HG03159 (cell line): ENCODE data around the gene CTIF.

Experiments
- ATAC-seq: cut with Tn5 transposase; IDR thresholded peaks from one replicate; pipeline ENCODE4 v1.9.1; 2021; ENCODE audit warnings: mild to moderate bottlenecking, moderate library complexity; ENCODE audit not compliant: unreplicated experiment

The CTIF gene

DNA sequence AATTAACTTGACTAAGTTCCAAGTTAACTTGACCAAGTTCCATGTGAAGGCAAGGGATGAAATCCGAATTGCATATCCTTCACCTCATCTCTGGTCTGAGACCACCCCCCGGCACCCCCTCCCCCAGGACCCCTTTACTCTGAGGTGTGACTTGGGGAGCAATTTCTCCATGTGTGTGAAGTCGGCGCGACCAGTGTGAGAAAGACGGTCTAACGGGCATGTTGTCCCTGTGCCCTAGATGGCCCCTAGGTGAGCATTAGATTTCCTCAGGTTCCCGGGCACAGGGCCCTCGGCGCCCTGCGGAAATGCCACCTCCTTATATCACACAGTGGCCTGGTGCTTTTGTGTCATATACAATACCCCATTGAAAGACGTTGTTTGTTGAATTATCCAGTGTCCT, 137.1 kb downstream of the CTIF start:
- ATAC-seq = no peak

DNA sequence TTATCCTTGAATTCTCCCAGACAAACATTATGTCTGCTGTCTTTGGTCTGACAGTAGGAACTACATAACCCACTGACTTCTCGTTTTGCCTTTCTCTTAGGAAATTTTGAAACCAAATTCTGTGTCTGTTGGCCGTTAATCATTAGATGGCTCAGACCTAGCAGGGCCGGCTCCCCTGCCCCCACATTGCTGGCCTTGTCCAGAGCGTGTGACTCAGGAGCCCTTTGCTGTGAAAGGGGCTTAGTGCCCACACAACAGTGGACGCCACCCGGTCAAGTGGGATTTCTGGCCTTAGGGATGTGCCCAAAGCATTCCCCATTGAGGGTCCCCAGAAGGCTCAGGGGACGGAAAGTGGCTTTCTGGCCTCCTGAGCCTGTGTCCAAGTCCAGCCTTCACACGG, 137.5 kb downstream of the CTIF start:
- ATAC-seq = no peak

DNA sequence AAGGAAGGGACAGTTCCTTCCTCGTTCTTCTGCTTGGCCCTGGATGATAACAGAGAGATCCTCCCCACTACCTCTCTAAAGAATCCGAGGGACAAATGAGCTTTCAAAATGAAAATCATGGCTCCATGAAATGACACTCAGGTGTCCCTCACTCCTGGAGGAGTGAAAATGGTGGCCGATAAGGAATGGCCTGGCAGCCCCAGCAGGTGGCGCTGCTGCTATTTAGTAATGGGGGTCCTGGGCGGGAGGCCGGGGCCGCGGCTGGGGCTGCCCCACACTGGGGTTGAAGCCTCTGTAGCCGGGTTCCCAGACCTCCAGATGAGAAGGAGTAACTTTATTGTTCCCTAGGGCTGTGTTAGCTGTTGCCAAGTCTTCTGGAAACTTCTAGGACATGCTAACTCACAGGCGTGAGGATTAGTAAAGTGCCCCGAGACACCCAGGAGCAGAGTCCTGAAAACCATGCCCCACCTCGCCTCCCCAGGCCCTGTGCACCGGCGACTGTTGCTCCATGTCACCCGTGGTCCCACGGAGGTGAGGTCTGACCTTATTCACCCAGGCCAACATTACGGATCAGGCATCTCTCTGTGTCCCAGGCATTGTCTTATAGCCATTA, 138.0 kb downstream of the CTIF start:
- peak; percentile 51 for ATAC-seq

DNA sequence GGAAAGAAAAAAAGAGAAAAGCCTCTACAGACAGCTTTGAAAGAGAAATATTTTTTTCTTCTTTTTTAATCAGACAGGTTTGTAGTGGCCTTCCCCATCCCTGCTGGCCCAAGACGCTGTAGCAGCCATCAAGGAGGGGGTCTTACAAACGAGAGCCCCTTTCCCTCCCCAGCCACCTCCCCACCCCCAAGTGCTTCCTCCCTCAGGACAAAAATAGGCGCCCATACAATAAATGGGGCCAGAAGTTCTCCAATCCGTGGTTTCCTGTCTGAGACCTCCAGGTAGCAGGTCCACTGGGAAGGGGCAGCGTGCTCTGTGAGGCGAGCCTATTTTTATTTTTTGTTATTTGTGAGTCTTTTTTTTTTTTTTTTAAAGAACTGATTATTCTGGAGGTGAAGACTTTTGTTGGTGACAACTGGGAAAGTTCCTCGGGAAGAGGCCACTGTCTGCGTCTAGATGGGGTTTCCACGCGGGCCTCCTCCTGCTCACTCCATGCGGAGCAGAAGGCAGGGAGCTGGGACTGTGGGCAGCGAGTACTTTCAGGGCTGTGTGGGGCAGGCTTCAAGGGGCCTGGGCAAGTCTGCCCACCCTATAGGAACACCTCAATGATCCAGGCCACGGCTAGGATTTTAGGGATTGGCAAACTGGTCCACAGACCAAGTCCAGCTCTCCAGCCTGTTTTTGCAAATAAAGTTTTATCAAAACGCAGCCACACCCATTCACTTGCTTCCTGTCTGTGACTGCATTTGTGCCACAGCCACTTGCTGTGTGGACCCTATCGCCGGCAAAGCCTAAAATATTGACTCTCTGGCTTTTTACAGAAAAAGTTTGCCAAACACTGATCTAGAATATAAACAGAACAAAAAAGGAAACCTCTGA, 139.6 kb downstream of the CTIF start:
- ATAC-seq = no peak

DNA sequence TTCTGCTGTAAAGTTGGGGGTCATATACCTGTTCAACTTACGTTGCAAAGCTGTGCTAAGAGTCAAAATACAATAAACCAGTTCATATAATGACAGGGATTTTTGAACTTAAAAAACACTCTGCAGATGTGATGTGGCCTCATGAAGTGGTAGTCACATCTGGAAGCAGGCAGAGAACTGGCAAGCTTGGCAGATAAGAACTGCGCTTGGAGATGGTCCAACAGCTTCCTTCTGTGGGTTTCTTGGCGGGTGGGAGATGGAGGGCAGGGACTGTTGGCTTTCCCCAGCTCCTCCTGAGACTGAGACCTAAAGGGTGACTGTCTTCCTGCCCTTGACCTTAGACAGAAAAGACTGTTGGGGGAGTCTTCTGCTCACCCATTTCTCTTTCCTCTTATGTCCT, 140.4 kb downstream of the CTIF start:
- no peak for ATAC-seq

DNA sequence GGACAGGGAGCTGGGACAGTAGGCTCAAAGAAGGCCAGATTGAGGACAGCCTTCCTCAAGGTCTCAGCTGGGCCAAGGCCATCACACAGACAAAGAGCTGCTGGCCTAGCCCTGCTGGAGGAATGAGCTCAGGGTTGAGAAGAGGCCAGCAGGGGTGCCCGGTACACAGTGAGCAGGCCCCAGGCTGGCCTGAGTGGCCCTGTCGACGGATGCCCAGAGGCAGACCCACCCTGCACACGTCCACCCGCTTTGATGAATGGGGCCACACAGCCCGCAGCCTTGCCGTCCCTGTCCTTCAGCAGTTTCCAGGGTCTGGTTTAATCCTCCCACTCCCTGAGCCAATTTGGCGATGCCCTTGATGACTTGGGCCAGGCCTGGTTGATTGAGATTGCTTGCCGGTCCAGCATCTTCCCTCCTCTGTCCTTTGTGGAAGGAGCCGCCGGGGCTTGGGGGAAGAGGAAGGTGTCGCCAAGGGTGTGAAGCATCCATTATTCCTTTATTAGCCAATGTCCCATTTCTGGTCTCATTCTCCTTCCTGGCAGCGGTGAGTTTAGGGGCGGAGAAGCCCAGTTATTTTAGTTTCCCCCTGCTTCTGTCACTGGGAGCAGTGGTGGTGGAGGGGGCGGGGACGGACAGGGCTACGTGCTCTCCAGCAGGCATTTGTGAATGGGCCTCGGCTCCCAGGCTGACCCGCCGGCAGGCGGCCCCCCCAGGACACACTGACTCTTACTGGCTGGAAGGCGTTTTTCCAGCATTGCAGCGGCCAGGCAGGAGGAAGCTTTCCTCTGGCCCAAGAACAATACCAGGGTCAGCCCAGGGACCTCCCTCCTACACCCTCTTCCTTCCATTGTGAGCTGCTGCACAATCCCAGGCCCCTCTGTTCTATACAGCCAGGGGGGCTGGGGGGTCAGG, 141.8 kb downstream of the CTIF start:
- no peak for ATAC-seq

DNA sequence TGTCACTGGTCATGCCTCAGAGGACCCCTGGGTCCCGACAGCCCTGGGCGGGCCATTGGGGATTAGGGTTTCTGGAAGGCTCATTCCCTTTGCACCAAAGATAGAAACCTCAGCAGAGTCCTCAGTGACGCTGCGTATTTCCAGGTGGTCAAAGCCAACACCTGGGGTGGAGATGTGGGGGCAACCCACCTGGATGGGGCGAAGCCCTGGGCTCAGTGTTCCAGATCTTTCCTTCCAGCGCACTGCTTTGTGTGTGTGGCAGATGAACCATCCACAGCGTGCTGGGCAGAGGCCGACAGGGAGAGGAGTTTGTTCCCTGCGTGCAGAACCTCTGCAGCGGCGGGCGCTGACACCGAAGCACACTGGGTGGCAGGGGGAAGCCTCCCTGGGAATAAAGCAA, 143.9 kb downstream of the CTIF start:
- ATAC-seq = no peak

DNA sequence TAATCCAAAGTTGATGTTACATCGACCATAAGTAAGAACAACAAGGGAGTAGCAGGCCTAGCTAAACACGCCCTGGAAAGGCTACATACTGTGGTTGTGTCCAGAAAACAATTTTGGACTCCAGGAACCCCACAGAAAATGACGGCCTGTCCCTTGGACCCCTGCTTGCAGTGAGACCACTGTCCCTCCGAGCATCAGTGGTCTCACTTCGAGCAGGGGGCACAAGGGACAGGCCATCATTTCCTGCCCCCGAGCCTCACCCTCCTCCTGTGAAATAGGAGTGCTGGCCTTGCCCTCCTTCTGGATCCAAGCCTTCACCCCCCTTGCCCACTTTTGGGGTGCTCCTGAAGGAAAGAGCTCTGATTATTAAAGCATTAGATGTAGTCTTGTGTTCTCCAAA, 144.4 kb downstream of the CTIF start:
- no peak for ATAC-seq

DNA sequence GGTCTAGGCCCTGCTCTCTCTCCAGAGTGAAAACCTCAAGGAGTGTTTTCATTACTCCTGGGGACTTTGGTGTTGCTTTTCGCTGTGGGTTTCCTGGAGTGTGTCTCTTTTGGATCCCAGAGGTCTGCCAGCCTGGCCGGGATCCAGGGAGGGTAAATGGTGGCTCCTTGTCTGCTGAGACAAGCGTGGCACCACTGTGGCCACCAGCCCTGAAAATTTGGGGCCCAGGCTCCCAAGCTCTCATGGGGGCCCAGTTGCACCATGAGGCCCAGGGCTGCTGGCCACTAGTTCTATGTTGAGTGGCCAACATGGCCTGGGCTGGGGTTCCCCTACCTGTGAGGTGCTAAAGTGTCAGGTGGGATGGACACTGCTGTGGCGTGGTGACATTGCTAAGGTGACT, 144.8 kb downstream of the CTIF start:
- no peak for ATAC-seq

DNA sequence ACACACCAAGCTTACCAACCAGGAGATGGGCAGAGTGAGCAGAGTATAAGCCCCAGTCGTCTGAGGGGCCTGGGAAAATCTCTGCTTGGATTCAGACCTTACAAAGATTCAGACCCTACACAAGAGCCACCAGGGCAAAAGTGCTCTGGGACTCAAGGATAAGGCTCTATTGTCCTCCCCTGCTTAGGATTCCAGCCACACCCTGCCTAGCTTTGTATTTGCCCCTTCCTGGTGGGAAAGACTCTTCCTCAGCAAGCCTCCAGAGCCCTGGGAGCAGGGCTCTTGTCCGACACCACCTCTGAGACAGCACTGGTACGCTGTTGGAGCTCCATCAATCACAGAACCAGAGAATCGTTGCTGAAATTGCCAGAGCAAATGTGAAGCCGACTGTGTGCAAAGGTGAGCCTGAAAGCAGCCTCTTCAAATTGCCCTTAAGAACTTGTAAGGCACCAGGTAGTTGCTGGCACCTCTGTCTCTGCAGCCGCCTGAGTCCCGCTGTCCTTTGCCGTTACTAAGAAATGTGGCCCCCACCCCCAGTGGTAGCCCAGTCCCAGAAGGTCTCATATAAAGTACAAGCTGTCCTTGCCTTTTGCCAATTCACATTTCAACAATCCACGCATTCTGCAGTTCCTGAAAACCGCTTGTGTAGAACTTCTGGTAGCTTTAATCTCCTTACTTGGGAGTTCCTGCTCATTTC, 148.7 kb downstream of the CTIF start:
- ATAC-seq = no peak

DNA sequence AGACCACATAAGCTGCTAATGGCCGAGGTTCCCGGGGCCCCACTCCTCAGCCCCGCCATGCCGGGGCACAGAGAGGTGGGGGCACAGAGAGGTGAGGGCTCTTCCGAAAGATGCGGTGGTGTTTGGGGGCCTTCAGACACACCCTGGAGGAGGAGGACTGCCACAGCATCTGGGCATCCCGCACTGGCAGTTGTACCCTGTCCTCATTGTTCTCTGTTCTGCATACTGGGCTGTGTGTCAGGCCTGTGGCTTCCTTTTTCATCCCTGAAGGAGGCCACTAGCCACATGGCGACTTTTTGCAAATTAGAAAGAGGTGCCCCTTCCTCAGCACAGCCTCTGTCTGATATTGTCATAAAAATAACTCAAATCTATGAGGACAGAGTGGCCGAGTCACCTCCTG, 150.1 kb downstream of the CTIF start:
- no peak for ATAC-seq

DNA sequence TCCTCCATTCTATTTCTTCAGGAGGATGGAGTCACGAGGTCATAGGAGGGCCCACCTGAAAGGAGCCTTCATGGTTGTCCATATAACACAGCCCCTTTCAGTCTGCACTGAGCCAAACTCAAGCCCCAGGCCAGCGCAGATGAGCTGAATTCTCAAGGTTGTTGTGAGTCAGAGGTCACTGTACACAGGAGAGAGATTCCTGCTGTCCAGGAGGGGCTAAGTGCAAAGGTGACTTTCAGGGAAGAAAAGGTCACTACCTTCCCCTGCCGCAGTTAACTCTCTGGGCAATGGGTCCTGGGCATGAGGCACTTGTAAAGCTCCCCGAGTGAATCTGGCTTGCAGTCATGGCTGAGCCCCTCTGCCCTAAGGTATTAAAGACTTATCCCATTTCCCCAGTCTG, 150.7 kb downstream of the CTIF start:
- no peak for ATAC-seq

DNA sequence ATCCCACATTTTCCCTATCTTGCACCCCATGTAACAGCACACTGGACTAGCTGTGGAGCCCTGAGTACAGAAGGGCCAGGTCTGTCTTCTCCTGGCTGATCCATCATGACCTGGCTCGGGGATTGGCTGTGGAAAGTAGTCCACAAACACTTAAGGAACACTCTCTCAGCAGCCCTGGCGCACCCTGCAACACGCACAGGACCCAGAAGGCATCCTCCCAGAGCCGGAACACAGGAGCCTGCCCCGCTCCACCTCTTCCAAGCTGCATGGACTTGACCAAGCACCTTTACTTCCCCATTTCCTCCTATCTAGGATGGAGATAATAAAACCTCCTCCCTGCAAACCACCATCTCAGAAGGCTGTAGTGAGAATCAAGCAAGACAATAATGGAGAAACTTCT, 151.7 kb downstream of the CTIF start:
- ATAC-seq = no peak

DNA sequence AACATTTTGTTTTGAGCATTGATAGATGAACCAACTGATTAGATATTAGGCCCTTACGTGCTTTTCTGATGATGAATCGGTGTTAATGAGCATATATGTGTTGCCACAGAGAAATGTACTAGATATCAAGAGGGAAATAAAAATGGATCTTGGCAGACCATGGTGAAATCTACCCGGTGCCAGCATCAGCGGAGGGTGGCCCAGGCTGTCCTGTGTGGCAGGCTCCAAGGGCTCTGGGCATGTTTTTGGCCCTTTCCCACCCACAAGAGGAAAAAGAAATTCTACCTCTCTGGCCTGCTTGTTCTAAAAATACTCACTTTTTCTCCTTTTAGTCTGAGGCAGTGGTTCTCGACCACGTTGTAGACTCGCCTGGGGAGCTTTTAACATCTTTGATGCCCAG, 154.2 kb downstream of the CTIF start:
- no peak for ATAC-seq

DNA sequence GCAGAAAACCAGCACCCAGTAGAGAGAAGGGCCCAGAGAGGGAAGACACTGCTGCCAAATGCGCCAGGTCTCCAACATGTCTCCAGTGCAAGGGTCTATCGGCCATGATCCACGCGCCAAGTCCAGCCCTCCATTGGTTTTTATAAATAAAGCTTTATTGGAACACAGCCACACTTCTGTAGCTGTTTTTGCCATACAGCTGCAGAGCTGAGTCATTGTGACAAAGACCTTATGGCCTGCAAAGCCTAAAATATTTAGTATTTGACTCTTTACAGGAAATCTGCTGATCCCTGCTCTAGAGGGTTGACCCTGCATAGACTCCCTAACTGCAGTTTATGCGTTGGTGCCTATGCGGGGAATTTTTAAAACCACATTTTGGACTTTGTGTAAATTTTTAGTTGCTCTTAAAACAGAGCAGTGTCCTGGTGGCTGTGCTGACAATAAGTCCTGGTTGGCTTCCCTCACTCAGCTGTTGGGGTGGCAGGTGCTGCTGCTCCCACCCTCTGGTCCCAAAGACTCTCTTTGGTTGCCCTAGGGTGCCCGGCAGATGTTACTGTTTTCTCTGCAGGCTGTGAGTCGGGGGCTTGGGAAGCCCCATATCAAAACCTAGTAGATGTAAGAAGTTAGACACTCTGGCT, 154.9 kb downstream of the CTIF start:
- ATAC-seq = no peak

DNA sequence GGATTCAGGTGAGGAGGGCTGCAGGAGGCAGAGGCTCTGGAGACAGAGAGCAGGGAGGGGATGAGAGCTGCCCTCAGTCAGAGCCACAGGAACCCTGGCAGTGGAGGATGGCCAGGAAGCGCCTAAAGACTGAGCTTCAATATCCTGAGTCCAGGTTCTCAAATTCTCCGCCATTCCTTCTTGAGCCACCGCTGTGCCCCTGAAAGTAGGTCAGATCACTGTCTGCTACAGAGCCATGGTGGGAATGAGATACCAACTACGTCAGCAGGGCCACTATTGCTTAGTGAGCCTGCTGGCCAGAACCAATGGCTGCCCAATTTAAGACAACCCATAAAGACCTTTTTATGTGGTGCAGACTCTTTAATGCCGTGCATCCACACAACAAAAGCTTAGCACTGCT, 155.5 kb downstream of the CTIF start:
- no peak for ATAC-seq

DNA sequence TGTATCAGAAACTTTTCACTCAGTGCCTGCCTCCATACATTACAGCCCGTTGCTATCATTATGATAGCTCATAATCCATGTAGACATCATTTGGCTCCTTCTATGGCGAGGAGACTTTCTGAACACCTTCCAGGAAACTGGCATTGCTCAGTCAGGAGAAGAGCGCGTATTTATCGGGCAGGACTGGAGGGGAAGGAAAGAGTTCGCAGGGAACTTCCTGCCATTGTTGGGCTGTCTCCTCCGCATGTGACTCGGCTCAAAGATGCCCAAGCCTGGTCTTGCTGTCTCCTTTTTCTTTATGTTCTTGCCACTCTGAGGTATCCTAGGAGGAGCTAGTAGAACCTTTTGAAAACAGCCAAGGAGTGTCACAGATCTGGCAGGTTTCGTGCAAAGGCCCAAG, 156.8 kb downstream of the CTIF start:
- ATAC-seq = no peak

DNA sequence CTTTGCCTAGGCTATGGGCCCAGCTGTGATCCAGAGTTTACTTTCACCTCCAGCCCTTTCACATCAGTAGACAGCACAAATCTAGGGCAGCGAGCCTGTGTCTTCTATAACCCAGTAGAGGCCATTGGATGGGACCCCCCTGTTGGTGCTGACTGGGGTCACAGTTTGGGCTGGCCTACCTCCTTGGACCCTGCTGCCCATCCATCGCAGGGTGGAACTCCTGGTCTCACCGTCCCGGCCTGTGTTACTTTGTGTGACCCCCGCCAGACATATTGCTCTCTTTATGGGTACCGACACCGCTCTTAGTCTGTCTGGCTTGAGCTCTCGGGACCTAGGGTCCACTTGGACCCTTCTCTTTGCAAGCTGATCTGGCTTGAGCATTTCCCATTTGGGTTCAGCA, 157.4 kb downstream of the CTIF start:
- ATAC-seq = no peak

DNA sequence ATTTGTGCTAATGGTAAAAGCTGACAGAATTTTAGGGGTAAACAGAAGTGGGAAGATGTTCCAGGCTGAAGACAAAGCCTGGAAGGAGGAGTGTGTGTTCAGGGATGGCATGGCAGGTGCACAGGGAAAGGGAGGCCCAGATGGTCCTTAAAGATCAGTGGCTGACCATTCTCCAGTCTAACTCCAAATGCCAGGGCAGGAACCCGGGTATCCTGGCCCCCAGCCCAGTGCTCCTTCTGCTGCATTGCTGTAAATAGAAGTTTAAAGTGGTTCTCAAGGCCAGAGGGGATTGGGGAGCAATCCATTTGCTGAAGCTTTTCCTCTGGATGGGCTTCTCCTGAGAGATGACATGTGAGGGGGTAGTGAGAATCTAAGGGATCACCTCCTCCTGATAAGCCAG, 158.6 kb downstream of the CTIF start:
- no peak for ATAC-seq

DNA sequence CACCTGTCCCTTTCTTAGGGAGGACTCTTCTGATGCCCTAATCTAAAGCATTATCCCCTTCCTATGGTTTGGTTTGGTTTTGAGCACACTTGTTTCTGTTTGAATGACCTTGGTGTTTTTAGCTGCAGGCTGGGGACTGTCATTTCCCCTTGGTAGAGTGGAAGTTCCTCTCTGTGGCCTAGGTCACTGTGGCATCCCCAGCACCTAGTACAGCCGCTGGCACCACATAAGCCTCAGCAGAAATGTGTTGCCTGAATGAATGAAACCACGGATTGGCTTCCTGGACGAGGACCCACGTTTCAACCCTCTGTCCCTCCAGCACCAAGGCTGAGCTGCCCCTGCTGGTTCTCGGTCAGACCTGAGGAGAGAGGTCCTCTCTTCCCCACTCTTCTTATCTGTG, 159.9 kb downstream of the CTIF start:
- no peak for ATAC-seq

DNA sequence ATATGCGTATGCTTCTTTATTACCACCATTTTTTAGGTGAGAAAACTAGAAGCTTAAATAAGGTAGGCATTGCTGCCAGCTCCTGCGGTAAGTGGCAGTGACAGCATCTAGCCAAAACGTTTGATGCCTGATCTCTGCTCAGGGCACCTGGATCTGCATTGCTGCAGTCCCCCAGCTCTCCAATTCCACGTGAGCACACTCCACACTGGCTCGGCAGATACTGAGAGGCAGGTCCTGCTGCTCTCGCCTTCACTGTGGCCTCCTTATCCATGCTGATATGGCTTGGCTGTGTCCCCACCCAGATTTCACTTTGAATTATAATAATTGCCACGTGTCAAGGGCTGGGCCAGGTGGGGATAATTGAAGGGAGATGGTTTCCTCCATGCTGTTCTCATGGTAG, 160.9 kb downstream of the CTIF start:
- no peak for ATAC-seq
